Activated T-cell treated with anti-CD3 and anti-CD28 coated beads for 1 hour (primary cell): ENCODE results near the gene ZSWIM1.
"Not testable (repeated sequence)": the region's sequence is repeated elsewhere in the genome, so short reads cannot be mapped to it uniquely, and the experiment has no call there.

Experiments
- DNase-seq: peaks from one replicate; pipeline ENCODE4 v3.0.0-alpha.2; 2020; ENCODE audit warnings: low read depth

ZSWIM1 gene

GRCh38 chr20:45931680-45932079, 50.7 kb downstream of the ZSWIM1 start:
- not testable (repeated sequence) for DNase-seq

- peak; percentile 27 for DNase-seq
Observed at GRCh38 chr20:45933266-45934045, 52.4 kb downstream of the ZSWIM1 start.

- DNase-seq: no peak
Observed at GRCh38 chr20:45934046-45934585, 53.1 kb downstream of the ZSWIM1 start.
